ENCODE measurements around the gene SLC4A2. TPM values are rescaled to one million over a fixed set of nuclear protein-coding genes. Genes with fewer than 3 reads are reported as not detected.
"Not testable (repeated sequence)": the region's sequence is repeated elsewhere in the genome, so short reads cannot be mapped to it uniquely, and the experiment has no call there.

Gene SLC4A2
- total RNA-seq, 2 experiments from 2014 or later: 64.2 to 86.0 TPM

- DNase-seq (ENCODE audit: low spot score): no peak
- no peaks in the 10 kb centered on the region for H3K36me3 ChIP-seq (ENCODE audit: insufficient read depth, low read length)
- H3K4me3 ChIP-seq (ENCODE audit: low read depth, low read length, poor library complexity, severe bottlenecking): no peak overlapping the region
- H4K20me1 ChIP-seq (ENCODE audit: insufficient read depth, low read length): 0 out of 2 replicates have a peak, but pooled peaks cover 3% of the 10 kb centered on the region
- H3K27ac ChIP-seq (ENCODE audit: low read depth, low read length, poor library complexity, severe bottlenecking): no peak overlapping the region
- BruUV-seq (replicated peaks): no TSS peak
- no peak overlapping the region for H3K4me2 ChIP-seq (ENCODE audit: low read length)
- H3K9me3 ChIP-seq (ENCODE audit: low read length): no peaks in the 10 kb centered on the region
- ChIA-PET CTCF (ENCODE audit: unreplicated experiment) (interaction anchor here (0.8 to 1.1 kb wide), 2 partner anchors 10 to 15 kb away, joined by 3 to 7 read pairs; no protein-coding TSS in a partner anchor), POLR2A (interaction anchor here (0.5 to 0.7 kb wide), 2 partner anchors 16 to 32 kb away, joined by 3 read pairs; no protein-coding TSS in a partner anchor)
- H3K79me2 ChIP-seq (ENCODE audit: insufficient read depth, low read depth, low read length): peaks cover 14% of the 10 kb centered on the region; the same call in 1 of the 2 replicates
- TF ChIP-seq CTCF (conservative IDR thresholded peaks at IDR 0.05; ENCODE audit: low read length): no peak
- no peak for TF ChIP-seq EZH2phosphoT487 (IDR thresholded peaks at IDR 0.05; ENCODE audit: borderline replicate concordance, low read depth, low read length)
- no peaks in the 10 kb centered on the region for H3K9me2 ChIP-seq (ENCODE audit: insufficient read depth, low read length)
- peaks cover 23% of the 10 kb centered on the region for H3K4me1 ChIP-seq (ENCODE audit: insufficient read depth, low read length, poor library complexity, severe bottlenecking)
- no peak overlapping the region for H2AFZ ChIP-seq (ENCODE audit: low read length)
- intact Hi-C loops (cut with micrococcal nuclease; ENCODE audit: unreplicated experiment): no loop called here
Measured at GRCh38 chr7:151025924-151026671, 33.3 kb upstream of the SLC4A2 start.

- DNase-seq (ENCODE audit: low spot score); POLR2A ChIA-PET; H3K9me2 ChIP-seq (ENCODE audit: insufficient read depth, low read length); H3K36me3 ChIP-seq (ENCODE audit: insufficient read depth, low read length); H4K20me1 ChIP-seq (ENCODE audit: insufficient read depth, low read length); intact Hi-C loops (cut with micrococcal nuclease; ENCODE audit: unreplicated experiment); BruUV-seq (replicated peaks); H3K9me3 ChIP-seq (ENCODE audit: low read length); H3K27ac ChIP-seq (ENCODE audit: low read depth, low read length, poor library complexity, severe bottlenecking): not testable (repeated sequence)
- H3K4me3 ChIP-seq (ENCODE audit: low read depth, low read length, poor library complexity, severe bottlenecking): peak overlapping the region; percentile 80
- peak overlapping the region; percentile 82 for H3K4me2 ChIP-seq (ENCODE audit: low read length)
- H2AFZ ChIP-seq (ENCODE audit: low read length): peak overlapping the region; percentile 80; the same call in 1 of the 2 replicates
- H3K4me1 ChIP-seq (ENCODE audit: insufficient read depth, low read length, poor library complexity, severe bottlenecking): peaks cover 23% of the 10 kb centered on the region
- CTCF ChIA-PET (ENCODE audit: unreplicated experiment): interaction anchor here (0.8 kb wide), 1 partner anchor 11 kb away, joined by 7 read pairs; no protein-coding TSS in a partner anchor
- peaks cover 14% of the 10 kb centered on the region; the same call in 1 of the 2 replicates for H3K79me2 ChIP-seq (ENCODE audit: insufficient read depth, low read depth, low read length)
Measured at GRCh38 chr7:151026771-151027727, 32.3 kb upstream of the SLC4A2 start.

- H3K9me3 ChIP-seq (ENCODE audit: low read length); DNase-seq (ENCODE audit: low spot score); H3K36me3 ChIP-seq (ENCODE audit: insufficient read depth, low read length); H3K27ac ChIP-seq (ENCODE audit: low read depth, low read length, poor library complexity, severe bottlenecking); H4K20me1 ChIP-seq (ENCODE audit: insufficient read depth, low read length); BruUV-seq (replicated peaks); H3K9me2 ChIP-seq (ENCODE audit: insufficient read depth, low read length): not testable (repeated sequence)
- CTCF ChIA-PET (ENCODE audit: unreplicated experiment): interaction anchor here (0.7 kb wide), 1 partner anchor 594 kb away, joined by 3 read pairs; no protein-coding TSS in a partner anchor
- intact Hi-C loops (cut with micrococcal nuclease; ENCODE audit: unreplicated experiment): loop anchor here (1.0 to 2.0 kb wide), 3 partner anchors 31 to 53 kb away; partner anchors contain the start of gene FASTK
- peak overlapping the region; percentile 80 for H3K4me3 ChIP-seq (ENCODE audit: low read depth, low read length, poor library complexity, severe bottlenecking)
- peaks cover 23% of the 10 kb centered on the region for H3K4me1 ChIP-seq (ENCODE audit: insufficient read depth, low read length, poor library complexity, severe bottlenecking)
- POLR2A ChIA-PET: interaction anchor here (0.7 to 1.3 kb wide), 6 partner anchors 8 to 134 kb away, joined by 3 to 6 read pairs (median 3); no protein-coding TSS in a partner anchor
- H2AFZ ChIP-seq (ENCODE audit: low read length): peak overlapping the region; percentile 80
- H3K4me2 ChIP-seq (ENCODE audit: low read length): peak overlapping the region; percentile 82
- peaks cover 14% of the 10 kb centered on the region; the same call in 1 of the 2 replicates for H3K79me2 ChIP-seq (ENCODE audit: insufficient read depth, low read depth, low read length)
Measured at GRCh38 chr7:151027728-151028130, 31.7 kb upstream of the SLC4A2 start.

Data from OCI-LY7 (cell line).